SU-DHL-6 (cell line): ENCODE measurements around the gene STX18.

Experiments used
- H2AFZ ChIP-seq: fragments of 200-600 bp; sonication (generic); 2 replicates; pipeline ENCODE4 v1.6.1; 2014; ENCODE audit warnings: low read depth, mild to moderate bottlenecking, moderate library complexity, mixed read lengths, antibody characterized with exemption, low read length; ENCODE audit not compliant: severe bottlenecking
- H3F3A ChIP-seq: fragments of 200-600 bp; shearing (Covaris generic); 2 replicates; pipeline ENCODE4 v1.6.0; 2016; ENCODE audit warnings: antibody characterized with exemption, mild to moderate bottlenecking; ENCODE audit not compliant: insufficient read depth
- H3K27ac ChIP-seq: fragments of 200-600 bp; sonication (generic); 2 replicates; pipeline ENCODE4 v1.5.1; 2016; ENCODE audit warnings: low read depth, mild to moderate bottlenecking, low read length, moderate library complexity, mixed read lengths
- H3K27me3 ChIP-seq: fragments of 200-600 bp; sonication (generic), shearing (Covaris generic); 2 replicates; pipeline ENCODE4 v1.6.0; 2014; ENCODE audit warnings: mild to moderate bottlenecking, low read length
- H3K36me3 ChIP-seq: fragments of 200-600 bp; sonication (generic); 2 replicates; pipeline ENCODE4 v1.6.1; 2014; ENCODE audit warnings: mild to moderate bottlenecking, low read length, mixed read lengths
- H3K4me2 ChIP-seq: fragments of 300-600, 200-600 bp; shearing (Covaris generic), sonication (generic); 2 replicates; pipeline ENCODE4 v1.6.0; 2014; ENCODE audit warnings: low read length, low read depth, mild to moderate bottlenecking; ENCODE audit not compliant: poor library complexity, severe bottlenecking
- H3K4me3 ChIP-seq: fragments of 200-600 bp; sonication (generic); 2 replicates; pipeline ENCODE4 v1.5.1; 2014; ENCODE audit warnings: antibody characterized with exemption, low read length, mild to moderate bottlenecking, mixed read lengths; ENCODE audit not compliant: insufficient read depth, poor library complexity, severe bottlenecking
- H3K79me2 ChIP-seq: fragments of 200-600 bp; sonication (generic); 2 replicates; pipeline ENCODE4 v1.6.1; 2014; ENCODE audit warnings: mild to moderate bottlenecking, low read length, moderate library complexity; ENCODE audit not compliant: insufficient read depth
- H3K9ac ChIP-seq: fragments of 200-600 bp; sonication (generic); 2 replicates; pipeline ENCODE4 v1.7.0; 2014; ENCODE audit warnings: mild to moderate bottlenecking, low read length
- H3K9me2 ChIP-seq: fragments of 200-600 bp; sonication (generic); replicated peaks from 2 replicates; pipeline ENCODE4 v1.6.1; 2014; ENCODE audit warnings: low read length; ENCODE audit not compliant: insufficient read depth
- H3K9me3 ChIP-seq: fragments of 200-600 bp; sonication (generic); 2 replicates; pipeline ENCODE4 v1.6.1; 2014; ENCODE audit warnings: low read length, mixed read lengths; ENCODE audit not compliant: insufficient read depth
- H4K20me1 ChIP-seq: fragments of 200-600 bp; sonication (generic); 2 replicates; pipeline ENCODE4 v1.6.1; 2014; ENCODE audit warnings: low read depth, mild to moderate bottlenecking, antibody characterized with exemption, low read length, moderate library complexity, mixed read lengths
- CTCF ChIP-seq: fragments of 200-600 bp; sonication (generic); IDR thresholded peaks from one replicate; pipeline ENCODE4 v1.5.1; 2017; ENCODE audit warnings: antibody characterized with exemption, mild to moderate bottlenecking, low read length, moderate library complexity; ENCODE audit not compliant: insufficient read depth, poor library complexity, severe bottlenecking
- EZH2phosphoT487 ChIP-seq: fragments of 200-600 bp; sonication (generic), shearing (Covaris generic); conservative IDR thresholded peaks from 2 replicates; pipeline ENCODE4 v1.6.1; 2018; ENCODE audit warnings: mild to moderate bottlenecking, antibody characterized with exemption, low read length, moderate library complexity, mixed read lengths

The STX18 gene

GRCh38 chr4:4580494-4580893 lies 38.6 kb upstream of the STX18 start:
- Histone ChIP-seq H3K9me3 (no peaks in the 10 kb centered on the region), H3K79me2 (no peaks in the 10 kb centered on the region), H3K9me2 (no peaks in the 10 kb centered on the region), H3F3A (no peaks in the 10 kb centered on the region), H3K9ac (no peak overlapping the region), H3K36me3 (no peaks in the 10 kb centered on the region), H3K27me3 (no peaks in the 10 kb centered on the region), H3K27ac (no peak overlapping the region), H3K4me3 (no peak overlapping the region), H3K4me2 (no peak overlapping the region), H2AFZ (no peak overlapping the region), H4K20me1 (no peaks in the 10 kb centered on the region)
- TF ChIP-seq EZH2phosphoT487, result no peak
- TF ChIP-seq CTCF, result no peak

GRCh38 chr4:4578981-4579380 lies 37.1 kb upstream of the STX18 start:
- Histone ChIP-seq H3K9me3 (no peaks in the 10 kb centered on the region), H3K27me3 (no peaks in the 10 kb centered on the region), H3K9me2 (no peaks in the 10 kb centered on the region), H3K36me3 (no peaks in the 10 kb centered on the region), H3F3A (no peaks in the 10 kb centered on the region), H3K4me3 (no peak overlapping the region), H2AFZ (no peak overlapping the region), H3K79me2 (no peaks in the 10 kb centered on the region), H3K27ac (no peak overlapping the region), H3K4me2 (no peak overlapping the region), H3K9ac (no peak overlapping the region), H4K20me1 (no peaks in the 10 kb centered on the region)
- no peak for TF ChIP-seq CTCF
- no peak for TF ChIP-seq EZH2phosphoT487

GRCh38 chr4:4577359-4577875 lies 35.6 kb upstream of the STX18 start:
- no peaks in the 10 kb centered on the region for H3K79me2 ChIP-seq
- no peaks in the 10 kb centered on the region for H4K20me1 ChIP-seq
- H3K27me3 ChIP-seq, result no peaks in the 10 kb centered on the region
- no peak overlapping the region for H3K27ac ChIP-seq
- H3K9me2 ChIP-seq, result no peaks in the 10 kb centered on the region
- no peak overlapping the region for H3K4me2 ChIP-seq
- H3K4me3 ChIP-seq, result no peak overlapping the region
- no peaks in the 10 kb centered on the region for H3F3A ChIP-seq
- H2AFZ ChIP-seq, result no peak overlapping the region
- no peaks in the 10 kb centered on the region for H3K36me3 ChIP-seq
- H3K9me3 ChIP-seq, result no peaks in the 10 kb centered on the region
- no peak for TF ChIP-seq EZH2phosphoT487
- TF ChIP-seq CTCF, result no peak
- H3K9ac ChIP-seq, result no peak overlapping the region
